ENCODE results near the gene PTH2.

The PTH2 gene

DNA sequence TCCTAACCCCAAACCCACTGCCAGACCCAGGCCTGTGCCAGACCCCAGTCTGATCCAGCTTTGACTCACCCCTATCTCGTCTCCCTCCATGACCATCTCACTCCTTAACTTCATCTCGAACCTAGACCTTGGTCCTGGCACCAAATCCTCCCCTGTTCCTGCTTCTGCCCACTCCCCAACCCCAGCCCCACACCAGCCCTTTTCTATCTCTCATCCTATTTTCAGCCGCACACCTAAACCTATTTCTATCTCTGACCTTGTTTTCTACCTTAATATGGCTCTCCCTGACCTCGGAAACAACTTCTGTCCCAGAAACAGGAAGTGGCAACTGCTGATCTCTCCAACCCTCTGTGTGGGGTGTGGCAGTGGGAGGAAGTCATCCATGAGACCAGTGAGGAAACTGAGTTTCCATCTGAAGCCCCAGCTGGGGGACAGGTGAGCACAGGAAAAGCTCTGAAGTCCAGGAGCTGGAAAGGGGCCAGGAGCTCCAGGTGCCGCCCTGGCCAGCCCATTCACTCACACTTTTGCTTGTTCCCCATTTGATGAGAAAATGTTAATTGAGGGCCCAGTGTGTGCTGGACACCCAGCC lies 13.7 kb downstream of the PTH2 start:
- DNase-seq: peak; percentile 41

DNA sequence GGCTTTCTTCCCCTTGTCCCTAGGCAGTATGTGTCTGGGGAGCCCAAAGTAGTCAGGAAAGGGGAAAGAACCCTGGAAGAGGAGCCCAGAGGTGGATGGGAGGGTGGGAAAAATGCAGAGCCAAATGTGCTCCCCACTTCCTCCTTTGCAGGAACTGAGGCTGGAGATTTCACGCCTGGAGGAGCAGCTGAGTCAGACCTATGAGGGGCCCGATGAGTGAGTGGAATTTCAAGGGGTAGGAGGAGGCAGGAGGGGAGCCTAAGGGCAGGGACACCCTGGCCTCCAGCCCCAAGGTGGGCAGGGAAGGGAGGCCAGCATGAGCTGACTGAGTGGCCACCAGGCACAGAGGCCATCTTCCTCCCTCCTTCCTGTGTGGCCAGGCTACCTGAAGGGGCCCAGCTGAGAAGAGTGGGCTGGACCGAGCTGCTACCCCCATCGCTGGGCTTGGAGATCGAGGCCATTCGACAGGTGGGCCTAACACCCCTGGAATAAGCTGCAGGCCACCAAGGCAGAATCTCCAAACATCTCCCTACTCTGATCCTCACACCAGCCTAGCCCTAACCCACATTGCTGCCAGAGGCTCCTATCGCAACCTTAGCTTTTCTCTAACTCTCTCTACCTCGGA lies 14.3 kb downstream of the PTH2 start:
- no peak for DNase-seq

DNA sequence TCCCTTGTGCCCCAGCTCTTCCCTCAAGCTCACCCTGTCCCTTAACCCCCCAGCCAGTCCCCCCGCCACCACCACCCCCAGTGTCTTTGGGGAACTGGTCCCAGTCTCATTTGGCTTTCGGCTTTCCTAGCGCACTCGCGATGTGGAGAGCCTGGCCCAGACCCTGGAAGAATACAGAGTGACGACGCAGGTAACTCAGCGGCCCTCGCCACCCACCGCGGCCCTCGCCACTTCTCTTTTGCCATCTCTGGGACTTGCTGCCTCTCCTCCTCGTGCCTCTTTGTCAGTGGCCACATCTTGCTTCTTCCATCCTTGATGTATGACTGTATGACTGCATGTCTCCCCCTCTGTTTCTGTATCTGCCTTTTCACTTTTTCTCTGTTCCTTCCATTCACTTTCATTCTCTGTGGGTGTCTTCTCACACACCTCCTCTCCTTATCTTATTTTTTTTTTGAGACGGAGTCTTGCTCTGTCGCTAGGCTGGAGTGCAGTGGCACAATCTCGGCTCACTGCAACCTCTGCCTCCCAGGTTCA lies 15.7 kb downstream of the PTH2 start:
- no peak for DNase-seq

DNA sequence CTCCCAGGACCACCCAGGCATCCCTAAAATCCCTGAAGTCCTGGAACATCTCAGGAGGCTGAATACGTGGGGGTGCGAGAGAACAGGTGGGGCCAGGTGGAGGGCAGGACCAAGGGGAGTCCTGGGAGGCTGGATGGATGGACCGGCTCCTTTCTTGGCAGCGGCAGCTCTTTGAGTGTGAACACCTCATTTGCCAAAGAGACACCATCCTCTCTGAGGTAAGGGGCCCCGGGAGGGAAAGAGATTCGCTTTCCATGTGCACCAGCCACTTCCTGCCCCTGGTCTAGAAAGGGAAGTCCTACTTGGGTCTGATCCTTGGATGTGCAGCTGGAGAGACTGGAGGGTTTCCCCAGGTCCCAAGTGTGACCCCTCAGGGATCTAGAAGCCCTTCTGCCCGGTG lies 16.2 kb downstream of the PTH2 start:
- DNase-seq: no peak

DNA sequence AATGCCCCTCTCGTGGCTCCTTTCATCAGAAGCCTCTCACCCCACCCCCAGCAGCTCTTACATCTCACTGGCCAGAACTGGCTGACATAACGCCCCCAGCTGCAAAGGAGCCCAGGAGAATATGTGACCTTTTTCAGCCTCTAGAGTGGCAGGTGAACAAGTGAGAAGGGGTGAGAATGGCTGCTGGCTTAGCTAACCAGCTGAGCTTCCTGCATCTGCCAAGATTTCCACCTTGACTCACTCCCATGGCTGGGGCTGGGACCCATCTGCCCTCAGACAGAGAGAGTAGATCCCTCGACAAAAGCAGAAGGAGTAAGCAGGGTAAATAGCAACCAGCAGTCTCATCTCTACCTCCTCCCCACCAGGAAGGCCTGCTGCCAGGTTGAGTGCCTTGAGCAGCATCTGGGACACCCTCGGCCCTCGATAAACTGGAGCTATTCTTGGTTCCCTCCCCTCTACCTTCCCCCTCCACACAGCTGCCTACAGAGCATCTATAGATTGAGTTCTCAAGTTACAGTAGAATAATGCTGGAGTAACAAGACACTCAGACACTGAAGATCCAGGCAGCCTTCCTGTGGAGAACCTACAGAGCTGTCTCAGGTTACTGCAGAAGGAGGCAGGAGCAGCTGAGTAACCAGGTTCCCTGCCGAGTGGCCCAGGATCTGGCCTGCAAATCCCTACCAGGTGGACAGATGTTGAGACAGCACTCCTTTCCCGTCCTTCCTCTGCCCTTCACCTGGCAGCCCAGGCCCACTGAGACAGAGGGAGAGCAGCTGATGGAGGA lies 19.6 kb downstream of the PTH2 start:
- DNase-seq: no peak

DNA sequence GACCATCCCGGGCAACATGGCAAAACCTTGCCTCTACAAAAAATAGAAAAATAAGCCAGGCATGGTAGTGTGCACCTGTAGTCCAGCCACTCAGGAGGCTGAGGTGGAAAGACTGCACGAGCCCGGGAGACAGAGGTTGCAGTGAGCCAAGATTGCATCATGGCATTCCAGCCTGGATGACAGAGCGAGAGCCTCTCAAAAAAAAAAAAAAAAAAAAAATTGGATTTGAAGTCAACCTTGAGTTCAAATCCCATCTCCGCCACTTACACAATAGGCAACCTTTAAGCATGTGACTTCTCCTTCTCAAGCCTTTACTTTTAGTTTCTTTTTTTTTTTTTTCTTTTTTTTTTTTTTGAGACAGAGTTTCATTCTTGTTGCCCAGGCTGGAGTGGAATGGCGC lies 23.2 kb downstream of the PTH2 start:
- DNase-seq: no peak

DNA sequence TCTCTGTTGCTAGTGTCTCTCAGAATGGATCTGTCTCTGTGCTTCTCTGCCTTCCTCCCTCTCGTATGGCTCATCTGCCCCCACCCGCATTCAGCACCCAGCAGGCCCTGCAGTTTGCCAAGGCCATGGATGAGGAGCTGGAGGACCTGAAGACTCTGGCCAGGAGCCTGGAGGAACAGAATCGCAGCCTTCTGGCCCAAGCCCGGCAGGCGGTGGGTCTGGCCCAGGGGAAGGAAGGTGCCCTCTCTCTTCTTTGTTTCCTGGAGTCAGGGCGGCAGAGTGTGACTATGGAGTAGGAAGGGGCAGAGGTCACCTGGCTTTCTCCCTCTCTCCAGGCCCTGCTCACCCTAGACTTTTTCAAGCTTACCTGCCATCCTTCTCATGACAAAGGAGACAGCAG lies 24.3 kb downstream of the PTH2 start:
- DNase-seq: no peak

DNA sequence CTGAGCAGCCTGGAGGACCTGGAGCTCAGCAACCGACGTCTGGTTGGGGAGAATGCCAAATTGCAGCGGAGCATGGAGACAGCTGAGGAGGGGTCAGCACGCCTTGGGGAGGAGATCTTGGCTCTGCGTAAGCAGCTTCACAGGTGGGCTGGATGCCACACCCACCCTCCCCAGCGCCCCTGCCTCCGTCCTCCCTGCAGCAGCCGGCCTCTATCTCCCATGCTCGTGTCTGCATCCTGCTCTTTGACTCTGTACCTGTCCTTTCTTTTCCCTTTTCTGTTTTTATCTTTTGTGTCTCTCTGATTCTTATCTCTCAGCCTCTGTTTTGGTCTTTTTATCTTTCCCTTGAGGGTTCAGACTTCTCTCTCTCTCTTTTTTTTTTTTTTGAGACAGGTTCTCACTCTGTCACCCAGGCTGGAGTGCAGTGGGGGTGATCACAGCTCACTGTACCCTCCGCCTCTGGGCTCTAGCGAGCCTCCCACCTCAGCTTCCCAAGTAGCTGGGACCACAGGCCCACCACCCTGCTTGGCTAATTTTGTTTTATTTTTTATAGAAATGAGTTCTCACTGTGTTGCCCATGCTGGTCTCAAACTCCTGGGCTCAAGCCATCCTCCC lies 25.1 kb downstream of the PTH2 start:
- DNase-seq: no peak

DNA sequence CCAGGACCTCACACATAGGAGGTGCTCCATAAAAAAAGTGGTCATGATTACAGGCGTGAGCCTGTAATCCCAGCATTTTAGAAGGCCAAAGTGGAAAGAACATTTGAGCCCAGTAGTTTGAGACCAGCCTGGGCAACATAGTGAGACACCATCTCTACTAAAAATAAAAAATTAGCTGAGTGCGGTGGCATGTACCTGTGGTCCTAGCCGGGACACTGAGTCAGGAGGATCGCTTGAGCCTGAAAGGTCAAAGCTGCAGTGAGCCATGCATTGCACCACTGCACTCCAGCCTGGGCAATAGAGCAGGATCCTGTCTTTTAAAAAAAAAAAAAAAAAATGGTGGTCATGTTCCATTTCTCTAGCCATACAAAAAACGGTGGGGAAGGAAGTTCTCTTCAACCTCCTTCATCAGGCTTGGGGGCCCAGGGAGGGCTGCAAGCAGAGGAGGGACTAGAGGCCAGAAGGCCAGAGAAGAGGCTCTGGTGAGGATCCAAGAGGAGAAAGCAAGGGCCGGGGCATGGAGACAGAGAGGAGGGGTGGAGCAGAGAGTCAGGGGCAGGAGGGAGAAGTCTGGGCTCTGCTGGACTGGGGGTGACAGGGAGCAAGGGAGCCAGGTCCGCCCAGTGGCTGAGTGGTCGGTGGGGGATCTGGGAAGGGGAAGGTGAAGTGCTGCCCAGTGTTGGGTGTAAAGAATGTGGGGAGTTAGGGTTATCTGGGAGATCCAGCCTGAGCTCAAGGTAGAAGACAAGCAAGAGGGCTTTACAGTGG lies 26.3 kb downstream of the PTH2 start:
- no peak for DNase-seq

DNA sequence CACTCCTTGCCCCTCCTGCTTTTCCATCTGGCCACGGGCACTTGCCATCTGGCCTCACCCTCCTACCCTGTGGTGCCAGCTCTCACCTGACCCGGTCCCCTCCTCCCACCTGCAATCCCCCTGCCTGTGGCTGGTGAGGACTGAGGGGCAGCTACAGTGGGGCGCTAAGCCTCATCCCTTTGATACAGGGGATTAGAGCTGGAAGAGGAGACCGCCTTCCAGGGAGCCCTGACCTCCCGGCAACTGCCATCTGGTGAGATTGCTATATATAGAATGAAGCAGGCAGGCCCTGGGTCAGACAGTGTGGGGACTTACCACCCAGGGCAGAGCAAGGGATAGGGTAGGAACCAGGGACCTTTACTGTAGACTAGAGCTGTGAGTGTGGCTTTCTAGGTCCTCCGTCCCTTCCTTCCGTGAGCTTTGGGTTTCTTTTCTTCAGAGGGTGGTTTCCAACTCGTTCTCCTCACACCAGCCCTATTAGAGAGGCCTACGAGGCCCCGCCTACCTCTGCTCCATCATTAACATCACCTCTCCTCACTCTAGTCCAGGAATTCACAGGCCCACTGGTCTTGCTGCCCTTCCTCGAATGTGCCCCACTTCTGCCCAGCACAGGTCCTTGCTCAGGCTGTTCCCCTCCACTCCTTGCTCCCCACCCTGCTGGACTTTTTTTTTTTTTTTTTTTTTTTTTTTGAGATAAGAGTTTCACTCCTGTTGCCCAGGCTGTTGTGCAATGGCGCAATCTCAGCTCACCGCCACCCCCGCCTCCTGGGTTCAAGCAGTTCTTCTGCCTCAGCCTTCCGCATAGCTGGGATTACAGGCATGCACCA lies 27.4 kb downstream of the PTH2 start:
- no peak for DNase-seq

DNA sequence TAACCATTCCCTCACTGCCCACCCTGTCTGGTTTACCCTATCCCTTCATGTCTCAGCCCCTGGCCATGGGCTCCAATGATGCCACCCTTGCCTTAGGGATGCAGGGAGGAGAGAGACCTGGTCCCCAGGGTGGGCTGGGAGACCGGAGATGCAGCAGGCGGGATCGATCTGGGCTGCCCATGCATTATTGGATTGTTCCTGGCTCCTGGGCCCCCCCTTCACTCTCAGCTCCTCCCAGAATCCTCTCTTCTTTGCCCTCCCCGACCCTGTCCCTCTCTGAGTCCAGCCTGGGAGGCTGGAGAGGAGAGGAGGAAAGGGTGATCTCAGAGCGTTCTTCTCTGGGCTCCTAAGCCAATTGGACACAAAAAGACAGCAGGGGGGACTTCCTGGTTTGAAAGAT lies 29.4 kb downstream of the PTH2 start:
- DNase-seq: no peak

DNA sequence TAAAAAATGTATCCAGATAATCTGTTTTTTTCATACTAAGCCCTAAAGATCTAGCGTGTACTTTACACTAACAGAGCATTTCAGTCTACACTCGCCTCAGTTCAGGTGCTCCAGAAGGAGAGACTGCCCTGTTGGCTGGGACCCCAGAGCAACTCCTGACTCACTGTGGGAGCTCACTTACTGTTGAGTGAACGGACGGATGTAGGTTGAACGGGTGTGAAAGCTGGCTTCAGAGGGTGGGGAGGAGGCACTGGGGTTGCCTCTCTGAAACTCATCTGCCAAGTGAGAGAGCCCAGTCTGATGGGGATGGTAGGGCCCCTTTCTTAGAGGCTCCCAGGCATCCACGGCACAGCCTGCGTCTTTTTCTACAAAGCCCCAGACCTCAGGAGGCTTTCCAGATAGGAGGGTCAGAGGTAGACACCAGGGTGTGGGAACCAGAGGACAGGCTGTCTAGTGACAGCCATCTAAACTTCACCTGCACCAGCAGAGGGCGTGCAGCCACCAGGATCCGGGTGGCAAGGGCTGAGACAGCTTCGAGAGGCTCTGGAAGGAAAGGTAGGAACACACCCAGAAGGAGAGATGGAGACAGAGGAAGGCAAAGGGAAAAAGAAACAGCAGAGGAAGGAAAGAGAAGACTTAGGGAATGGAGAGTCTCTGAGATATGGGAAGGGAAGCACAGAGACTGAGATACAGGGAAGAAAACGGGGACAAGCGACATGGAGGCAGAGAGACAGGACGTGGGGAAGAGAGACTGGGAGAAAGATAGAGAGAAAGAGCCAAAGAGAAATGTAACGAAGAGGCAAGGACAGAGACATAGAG lies 31.5 kb downstream of the PTH2 start:
- DNase-seq: peak; percentile 84

DNA sequence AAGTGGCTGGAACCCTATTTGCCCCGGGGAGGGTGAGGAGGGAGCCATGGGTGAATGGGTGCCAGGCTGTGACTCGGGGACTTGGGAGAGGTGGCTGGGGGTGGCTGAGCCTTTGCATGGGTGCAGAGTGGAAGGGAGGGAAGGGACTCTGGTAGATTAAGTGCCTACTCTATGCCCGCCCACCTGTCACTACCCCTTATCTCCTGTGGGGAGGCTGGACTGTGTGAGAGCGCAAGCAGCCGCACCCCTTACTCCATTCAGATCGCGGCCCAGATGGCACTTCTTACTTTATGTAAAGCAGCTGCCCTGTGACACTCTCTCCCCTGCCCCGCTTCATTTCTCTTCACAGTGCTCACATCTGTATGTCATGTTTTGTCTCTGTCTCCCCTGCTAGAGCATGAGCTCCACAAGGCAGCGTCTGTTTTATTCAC lies 32.3 kb downstream of the PTH2 start:
- no peak for DNase-seq

DNA sequence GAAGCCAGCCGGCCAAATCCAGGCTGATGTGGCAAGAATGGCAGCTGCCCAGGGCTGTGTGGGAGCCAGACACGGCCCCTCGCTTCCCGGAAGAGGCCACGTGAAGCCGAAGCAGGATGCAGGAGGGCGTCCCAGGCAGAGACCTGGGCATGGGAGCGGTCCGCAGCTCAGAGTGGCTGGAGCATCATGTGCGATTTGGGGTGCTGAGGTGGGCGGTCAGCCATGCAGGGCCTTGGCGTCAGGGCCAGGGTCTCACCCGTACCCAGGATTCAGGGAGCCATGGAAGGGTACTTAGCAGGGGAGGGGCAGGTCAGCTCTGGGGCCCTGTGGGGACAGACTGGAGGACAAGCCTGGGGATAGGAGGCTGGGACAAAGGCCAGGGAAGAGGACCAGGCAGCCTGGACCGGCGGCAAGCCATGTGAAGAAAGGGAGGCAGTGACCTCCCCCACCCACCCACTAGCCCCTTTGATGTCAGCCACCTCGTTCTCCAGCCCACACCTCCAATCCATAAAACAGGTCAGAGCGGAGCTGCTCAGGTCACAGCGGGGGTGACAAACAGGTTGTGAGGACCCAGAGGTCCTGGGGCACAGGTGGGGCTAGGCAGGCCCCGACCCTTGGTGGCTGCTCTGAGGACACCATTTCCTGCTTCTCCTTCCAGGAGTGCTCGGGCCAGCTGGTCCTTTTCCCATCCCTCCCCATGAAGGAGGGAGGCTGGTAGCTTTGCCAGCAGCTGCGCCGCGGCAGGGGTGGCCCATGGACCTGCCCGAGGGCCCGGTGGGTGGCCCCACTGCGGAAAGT lies 32.9 kb downstream of the PTH2 start:
- DNase-seq: no peak

DNA sequence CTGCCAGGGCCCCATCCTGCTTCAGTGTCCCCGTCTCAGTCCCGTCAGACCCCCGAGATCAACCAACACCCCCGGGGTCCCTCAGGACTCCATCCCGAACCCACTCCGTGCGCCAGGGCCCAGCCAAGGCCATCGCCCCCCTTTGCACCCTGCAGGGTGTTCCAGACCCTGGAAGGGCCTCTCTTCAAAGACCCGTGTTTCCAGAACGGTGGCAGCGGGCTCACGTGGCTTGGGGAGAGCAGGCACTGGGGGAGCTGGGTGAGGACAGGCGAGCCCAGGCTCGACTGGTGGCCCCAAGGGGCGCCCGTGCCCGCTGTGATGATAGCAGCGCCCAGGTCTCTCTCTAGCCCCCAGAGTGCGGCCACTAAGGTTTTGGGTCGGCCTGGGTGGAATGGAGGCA lies 33.8 kb downstream of the PTH2 start:
- no peak for DNase-seq

DNA sequence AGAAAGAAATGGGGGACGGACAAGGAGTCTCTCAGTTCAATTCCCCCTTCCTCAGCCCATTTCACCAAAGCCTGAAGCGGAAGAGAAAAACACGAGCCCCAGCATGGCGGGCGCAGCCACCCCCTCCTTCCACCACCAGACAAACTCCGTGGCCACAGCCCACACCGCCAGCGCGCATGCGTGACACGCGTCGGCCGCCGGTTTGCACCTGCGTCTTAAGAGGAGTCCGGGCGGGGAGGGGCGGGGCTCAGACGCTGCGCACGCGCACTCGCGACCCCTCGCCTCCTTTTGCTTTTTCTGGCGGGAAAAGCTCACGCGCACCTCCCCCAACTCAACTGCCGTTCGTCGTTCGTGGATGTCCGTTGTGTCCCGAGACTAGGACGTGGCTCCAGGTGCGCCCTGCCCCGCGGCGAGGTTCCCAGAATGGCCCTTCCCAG lies 35.3 kb downstream of the PTH2 start, which contains the start of gene KASH5:
Gene KASH5 (plus strand): TSS at position 314 of the 437 bp plus-strand sequence. CDS start 2,635 bp downstream, outside the sequence.
- peak; percentile 91 for DNase-seq

DNA sequence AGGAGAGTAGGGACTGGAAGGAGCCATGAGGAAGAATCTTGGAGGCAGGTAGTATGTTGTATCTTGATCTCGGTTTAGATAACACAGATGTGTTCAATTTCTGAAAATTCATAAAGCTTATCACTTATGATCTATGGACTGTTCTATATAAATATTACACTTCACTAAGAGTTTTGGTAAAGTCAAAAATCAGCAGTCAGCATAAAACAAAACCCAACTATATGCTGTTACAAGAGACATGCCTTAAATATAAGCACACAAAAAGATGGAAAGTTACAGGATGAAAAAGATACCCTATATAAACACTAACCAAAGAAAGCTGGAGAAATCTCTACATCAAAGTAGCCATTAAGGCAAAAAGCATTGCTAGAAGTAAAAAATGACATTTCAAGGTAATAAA lies 39.6 kb downstream of the PTH2 start:
- DNase-seq: no peak

DNA sequence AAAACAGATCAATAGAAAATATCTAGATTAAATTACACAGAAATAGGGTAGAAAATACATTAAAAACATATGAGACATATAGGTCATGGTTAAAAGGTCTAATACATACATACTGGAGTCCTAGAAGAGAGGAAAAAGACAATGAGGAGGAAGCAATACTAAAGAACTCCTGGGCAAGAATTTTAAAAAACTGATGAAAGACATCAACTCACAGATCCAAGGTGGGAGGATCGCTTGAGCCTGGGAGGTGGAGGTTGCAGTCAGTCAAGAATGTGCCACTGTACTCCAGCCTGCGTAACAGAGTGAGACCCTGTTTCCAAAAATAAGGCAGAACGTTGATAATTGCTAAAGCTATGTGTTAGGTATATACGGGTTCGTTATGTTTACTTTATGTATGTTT lies 40.6 kb downstream of the PTH2 start:
- DNase-seq: no peak

DNA sequence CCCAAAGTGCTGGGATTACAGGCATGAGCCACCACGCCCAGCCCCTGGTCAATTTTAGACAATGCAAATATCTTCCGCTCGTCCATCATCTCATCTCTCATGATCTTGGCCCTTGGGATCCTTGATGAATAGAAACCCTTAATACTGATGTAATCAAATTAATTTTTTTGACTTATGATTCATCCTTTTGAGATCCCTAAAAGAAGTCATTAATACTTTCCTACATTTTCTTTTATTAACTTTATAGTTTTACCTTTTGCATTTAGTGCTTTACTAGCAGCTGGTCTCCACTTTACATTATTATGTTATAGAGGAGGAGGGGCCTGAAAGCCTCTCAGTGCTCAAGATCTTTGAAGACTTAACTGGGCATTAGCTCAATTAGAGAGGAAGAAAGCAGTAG lies 42.9 kb downstream of the PTH2 start:
- no peak for DNase-seq

DNA sequence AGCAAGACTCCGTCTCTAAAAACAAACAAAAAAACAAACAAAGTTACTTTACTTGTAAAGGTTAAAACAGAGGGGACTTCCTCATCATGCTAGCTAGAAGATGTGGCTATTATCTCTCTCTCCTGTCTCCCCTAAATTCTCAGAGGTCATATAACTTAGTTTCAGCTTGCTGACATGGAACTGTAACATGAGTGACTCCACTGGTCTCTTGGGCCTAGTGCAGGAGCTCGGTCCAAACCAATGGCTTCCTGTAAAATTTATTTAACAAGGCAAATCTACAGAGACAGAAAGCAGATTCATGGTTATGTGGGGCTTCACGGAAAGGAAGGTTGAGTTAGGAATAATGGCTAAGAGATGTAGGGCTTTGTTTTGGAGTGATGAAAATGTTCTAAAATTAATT lies 44.7 kb downstream of the PTH2 start:
- no peak for DNase-seq
